Testis (tissue), 2 donors: ENCODE results near the gene CRHR1.

Experiments used
- CTCF ChIP-seq, 3 experiments: fragments of 450-650 bp in 2 of 3; fragments of 200-600 bp in 1 of 3; sonication (generic) in 1 of 3; IDR thresholded peaks; one replicate each; pipeline ENCODE4 v1.5.1; 2016 to 2019; ENCODE audit warnings: antibody characterized with exemption in 3 of 3, mild to moderate bottlenecking in 2 of 3, moderate library complexity in 1 of 3
- POLR2A ChIP-seq: fragments of 450-650 bp; IDR thresholded peaks from one replicate; pipeline ENCODE4 v1.6.1; 2017; ENCODE audit warnings: antibody characterized with exemption, mild to moderate bottlenecking, moderate library complexity

GRCh38 chr17:45782889-45783592 lies 1.1 kb upstream of the CRHR1 start:
- TF ChIP-seq CTCF (IDR thresholded peaks at IDR 0.05) (peak; percentile 33 to 66 (median 34)), POLR2A (no peak)
